CD4-positive, alpha-beta T cell (primary cell): ENCODE data around the gene SNED1. TPM values are rescaled to one million over a fixed set of nuclear protein-coding genes. Genes with fewer than 3 reads are reported as not detected.
"Not testable (repeated sequence)": the region's sequence is repeated elsewhere in the genome, so short reads cannot be mapped to it uniquely, and the experiment has no call there.

Experiments used
- ATAC-seq: fragments of 200-7000 bp; cut with Tn5 transposase; one replicate; pipeline ENCODE4 v1.10.0; 2022; ENCODE audit warnings: mild to moderate bottlenecking; ENCODE audit not compliant: poor library complexity
- CTCF ChIA-PET: fragments of 350-600 bp; sonication (Branson Sonifier 250); formaldehyde crosslinking; loops from one replicate; lab custom pipeline; 2021; ENCODE audit warnings: antibody characterized with exemption, inconsistent platforms; lab: Charles Lee
- POLR2A ChIA-PET: fragments of 350-600 bp; sonication (Branson Sonifier 250); formaldehyde crosslinking; loops from one replicate; lab custom pipeline; 2021; ENCODE audit warnings: antibody characterized with exemption, inconsistent platforms; lab: Charles Lee
- DNase-seq, 14 experiments: peaks; one replicate each; pipeline ENCODE4 v3.0.0-alpha.2; 2013 to 2020; ENCODE audit warnings: mixed read lengths in 2 of 14
- H3K27ac ChIP-seq, 2 donors: one replicate each; pipeline versions ENCODE4 v1.5.1 to v1.7.0; 2013; ENCODE audit warnings: low read length in 2 of 2, low read depth in 1 of 2, mild to moderate bottlenecking in 1 of 2
- H3K27me3 ChIP-seq, 2 experiments: 1 replicate in 1 of 2; 2 replicates in 1 of 2; pipeline versions ENCODE4 v1.6.1 to v1.7.0; 2013; ENCODE audit warnings: low read length in 2 of 2, control low read depth in 1 of 2, mild to moderate bottlenecking in 1 of 2, moderate library complexity in 1 of 2; ENCODE audit not compliant: insufficient read depth in 2 of 2, control insufficient read depth in 1 of 2
- H3K36me3 ChIP-seq: one replicate; pipeline ENCODE4 v1.6.1; 2013; ENCODE audit warnings: low read length, control low read depth; ENCODE audit not compliant: insufficient read depth
- H3K4me1 ChIP-seq: one replicate; pipeline ENCODE4 v1.6.1; 2013; ENCODE audit warnings: low read length, control low read depth; ENCODE audit not compliant: insufficient read depth
- H3K4me3 ChIP-seq: one replicate; pipeline ENCODE4 v1.5.1; 2013; ENCODE audit warnings: mild to moderate bottlenecking, low read length, moderate library complexity
- H3K9me3 ChIP-seq, 2 experiments: 1 replicate in 1 of 2; 2 replicates in 1 of 2; pipeline versions ENCODE4 v1.6.1 to v1.7.0; 2013; ENCODE audit warnings: low read length in 2 of 2, mild to moderate bottlenecking in 2 of 2, control low read depth in 1 of 2, moderate library complexity in 1 of 2; ENCODE audit not compliant: control insufficient read depth in 1 of 2, insufficient read depth in 1 of 2
- H3K27ac Mint-ChIP-seq: one replicate; pipeline ENCODE4 v1.8.0; 2020; ENCODE audit warnings: mixed read lengths
- H3K27me3 Mint-ChIP-seq: one replicate; pipeline ENCODE4 v1.8.0; 2021; ENCODE audit warnings: mixed read lengths
- H3K36me3 Mint-ChIP-seq: one replicate; pipeline ENCODE4 v1.8.0; 2021; ENCODE audit warnings: low read depth, mixed read lengths
- H3K4me1 Mint-ChIP-seq: one replicate; pipeline ENCODE4 v1.8.0; 2021; ENCODE audit warnings: low read depth, mixed read lengths
- H3K4me3 Mint-ChIP-seq: one replicate; pipeline ENCODE4 v1.8.0; 2020; ENCODE audit warnings: mild to moderate bottlenecking, mixed read lengths
- H3K9me3 Mint-ChIP-seq: one replicate; pipeline ENCODE4 v1.8.0; 2020; ENCODE audit warnings: mixed read lengths
- CTCF ChIP-seq: fragments of 200-600 bp; IDR thresholded peaks from one replicate; pipeline ENCODE4 v1.8.0; 2022; ENCODE audit warnings: antibody characterized with exemption, mild to moderate bottlenecking
- intact Hi-C, 2 experiments: fragments of 100-400 bp; cut with DNase I in 1 of 2; cut with micrococcal nuclease in 1 of 2; formaldehyde crosslinking; loops; one replicate each; pipeline versions ENCODE4 v1.15.1 to v1.9.0; 2023 to 2025; cut with DNase I, micrococcal nuclease
- total RNA-seq, 174 experiments: library from RNA in 2 of 174; stranded (reverse) in 2 of 174; gene quantifications; one replicate each; pipeline ENCODE4 v1.2.3 and lab custom pipeline; 2021 to 2026

SNED1 gene
- total RNA-seq, 2 experiments from 2014 or later: 42.0 to 42.7 TPM

DNA sequence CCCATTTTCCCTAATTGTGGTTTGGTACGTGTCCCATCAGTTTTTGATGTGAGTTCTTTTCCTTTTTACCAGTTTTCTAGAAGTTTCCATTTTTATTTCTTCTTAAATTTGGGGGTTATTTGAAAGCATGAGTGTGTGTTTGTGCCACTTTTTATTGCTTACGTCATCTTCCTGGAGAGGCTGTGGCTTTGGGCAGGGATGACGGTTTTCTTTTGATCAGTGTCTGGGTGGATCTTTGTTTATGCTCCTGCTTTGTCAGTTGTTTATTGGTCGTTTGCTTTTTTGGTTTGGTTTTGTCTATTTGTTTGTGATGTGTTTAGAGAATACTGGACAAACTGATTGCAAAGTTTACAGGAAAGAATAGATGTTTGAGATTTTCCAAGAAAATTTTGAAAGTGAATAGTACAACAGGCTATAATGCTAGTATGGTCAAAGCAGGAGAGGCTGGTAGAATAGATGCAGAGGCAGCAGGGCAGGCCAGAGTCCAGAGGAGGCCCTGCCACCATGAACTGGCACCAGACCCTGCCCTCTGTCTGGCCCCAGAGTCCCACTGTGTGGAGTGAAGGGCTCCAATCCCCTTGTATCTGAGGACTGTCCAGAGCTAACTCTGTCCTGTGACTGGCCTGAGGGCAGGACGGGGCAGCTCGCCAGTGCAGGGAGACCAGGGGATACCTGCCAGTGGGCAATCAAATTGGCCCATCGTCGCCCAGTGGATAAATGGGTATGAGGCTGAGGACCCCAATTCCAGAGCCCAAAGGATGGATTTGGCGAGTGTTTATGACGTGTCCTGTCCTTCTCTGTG, 23.4 kb upstream of the SNED1 start:
- ChIA-PET CTCF (no interaction called here), POLR2A (no interaction called here)
- intact Hi-C loops: no loop called here
- no peak overlapping the region for H3K27ac ChIP-seq
- Mint-ChIP-seq H3K4me3 (peak overlapping the region; percentile 3), H3K4me1 (peaks cover 12% of the 10 kb centered on the region), H3K36me3 (no peaks in the 10 kb centered on the region), H3K9me3 (peaks cover 2% of the 10 kb centered on the region), H3K27ac (peak overlapping the region; percentile 66), H3K27me3 (peaks cover 15% of the 10 kb centered on the region)
- peaks cover 0 to 8% of the 10 kb centered on the region in 2 experiments for H3K9me3 ChIP-seq
- TF ChIP-seq CTCF: no peak
- peak in 5 of 14 experiments; percentile 15 to 70 (median 67) for DNase-seq
- ATAC-seq: peak; percentile 94
- H3K27me3 ChIP-seq: peaks cover 4 to 7% of the 10 kb centered on the region in 2 experiments
- no peaks in the 10 kb centered on the region for H3K36me3 ChIP-seq
- H3K4me1 ChIP-seq: peaks cover 13% of the 10 kb centered on the region
- no peak overlapping the region for H3K4me3 ChIP-seq

GRCh38 chr2:240975903-240976302, 22.5 kb upstream of the SNED1 start:
- H3K4me1 Mint-ChIP-seq: peaks cover 12% of the 10 kb centered on the region
- CTCF ChIA-PET, H3K36me3 ChIP-seq, POLR2A ChIA-PET, H3K9me3 Mint-ChIP-seq, DNase-seq, ATAC-seq, H3K27ac ChIP-seq, H3K27ac Mint-ChIP-seq, H3K27me3 ChIP-seq, H3K4me3 ChIP-seq, H3K36me3 Mint-ChIP-seq, intact Hi-C loops, H3K9me3 ChIP-seq, H3K4me3 Mint-ChIP-seq: not testable (repeated sequence)
- H3K27me3 Mint-ChIP-seq: peaks cover 15% of the 10 kb centered on the region
- peaks cover 13% of the 10 kb centered on the region for H3K4me1 ChIP-seq

GRCh38 chr2:240981280-240981679, 17.1 kb upstream of the SNED1 start:
- Mint-ChIP-seq H3K36me3 (no peaks in the 10 kb centered on the region), H3K27ac (no peak overlapping the region), H3K4me1 (no peaks in the 10 kb centered on the region), H3K4me3 (no peak overlapping the region), H3K9me3 (no peaks in the 10 kb centered on the region), H3K27me3 (no peaks in the 10 kb centered on the region)
- ChIA-PET CTCF (no interaction called here), POLR2A (no interaction called here)
- H3K4me1 ChIP-seq: peaks cover 6% of the 10 kb centered on the region
- intact Hi-C loops: loop anchor here (5.0 kb wide), 2 partner anchors 71 to 171 kb away; partner anchors contain the start of gene PPP1R7 (in 2 of the 2)
- H3K9me3 ChIP-seq: no peaks in the 10 kb centered on the region
- ATAC-seq (no peak), DNase-seq (no peak)
- H3K27me3 ChIP-seq: no peaks in the 10 kb centered on the region
- no peak overlapping the region for H3K27ac ChIP-seq
- H3K4me3 ChIP-seq: no peak overlapping the region
- TF ChIP-seq CTCF: no peak
- H3K36me3 ChIP-seq: no peaks in the 10 kb centered on the region
